Activated CD8-positive, alpha-beta memory T cell treated with anti-CD3 and anti-CD28 coated beads, Interleukin-2, amount 50 U/mL, for 1 hour (primary cell): ENCODE data around the gene SLC5A12.
"Not testable (repeated sequence)": the region's sequence is repeated elsewhere in the genome, so short reads cannot be mapped to it uniquely, and the experiment has no call there.

Experiments used
- DNase-seq: peaks from one replicate; pipeline ENCODE4 v3.0.0-alpha.2; 2020; ENCODE audit errors: extremely low read depth

Gene SLC5A12

GRCh38 chr11:26651916-26652315 lies 69.9 kb downstream of the SLC5A12 start:
- no peak for DNase-seq

- DNase-seq = no peak
These were observed 72.0 kb downstream of the SLC5A12 start for GRCh38 chr11:26649884-26650283.

- DNase-seq = not testable (repeated sequence)
These were observed 78.5 kb downstream of the SLC5A12 start for GRCh38 chr11:26643314-26643713.

- DNase-seq = no peak
These were observed 89.1 kb downstream of the SLC5A12 start for GRCh38 chr11:26632691-26633159.

DNA sequence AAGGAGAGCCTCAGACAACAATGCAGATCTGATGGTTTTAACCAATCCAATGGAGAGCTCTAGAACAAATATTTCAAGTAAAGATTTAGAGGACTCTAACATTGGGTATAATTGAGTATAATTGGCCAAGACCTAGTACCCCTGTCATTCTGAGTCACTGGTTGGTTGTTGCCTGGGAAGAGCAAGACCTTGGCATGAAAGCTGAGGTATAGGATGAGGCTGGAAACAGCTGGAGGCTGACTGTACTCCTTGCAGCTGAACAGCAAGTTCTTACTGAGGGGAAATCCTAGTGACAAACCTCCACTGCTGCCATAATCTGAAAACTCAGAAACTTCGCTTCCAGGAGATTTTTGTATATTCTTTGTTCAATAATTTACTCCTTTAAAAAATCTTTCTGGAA lies 95.5 kb downstream of the SLC5A12 start:
- no peak for DNase-seq

DNA sequence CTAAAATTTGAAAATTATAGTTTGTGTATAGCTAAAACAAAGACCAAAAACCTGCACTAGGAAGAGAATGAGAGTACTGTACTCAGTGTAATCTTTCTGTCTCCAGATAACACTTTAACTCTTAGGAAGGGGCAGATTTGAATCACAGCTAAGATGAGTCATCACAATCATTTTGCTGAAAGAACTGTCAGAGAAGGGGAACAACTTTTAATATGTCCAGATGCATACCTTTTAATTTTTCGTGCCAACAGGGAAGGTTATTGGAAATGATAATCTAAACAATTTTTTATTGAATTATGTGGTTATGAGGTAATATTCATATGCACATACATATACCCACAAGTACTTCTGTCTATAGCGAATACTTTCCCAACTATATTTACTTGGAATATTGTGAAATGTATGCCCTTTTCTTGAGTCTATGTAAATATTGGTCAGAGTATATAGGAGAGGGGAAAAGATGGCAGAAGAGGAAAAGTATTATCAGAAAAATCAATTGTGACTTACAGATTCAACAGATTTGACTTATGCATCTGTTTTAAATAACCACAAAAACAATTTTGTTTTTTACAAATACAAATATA lies 98.7 kb downstream of the SLC5A12 start:
- DNase-seq = no peak

- DNase-seq = no peak
These were observed 99.7 kb downstream of the SLC5A12 start for GRCh38 chr11:26622181-26622580.

GRCh38 chr11:26621132-26621531 lies 100.7 kb downstream of the SLC5A12 start:
- no peak for DNase-seq

- no peak for DNase-seq
These were observed 101.4 kb downstream of the SLC5A12 start for GRCh38 chr11:26620282-26621045.

DNA sequence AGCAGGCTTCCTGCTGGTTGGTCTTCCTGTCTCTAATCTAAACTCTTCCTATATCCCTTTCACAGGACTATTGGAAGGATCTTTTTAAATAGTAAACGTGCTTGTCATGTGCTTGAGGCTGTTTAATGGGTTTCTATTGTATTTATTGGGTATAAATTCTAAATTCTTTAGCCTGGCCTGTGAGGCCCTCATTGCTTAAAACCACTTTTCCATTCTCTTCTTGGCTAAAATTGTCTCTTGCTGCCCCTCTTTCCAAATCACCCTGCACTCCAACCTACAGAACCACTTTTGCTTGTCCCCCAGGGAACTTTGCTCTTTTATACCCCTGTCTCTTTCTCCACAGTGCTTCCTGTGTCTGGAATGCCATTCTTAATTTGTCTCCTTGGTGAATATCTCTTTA lies 103.4 kb downstream of the SLC5A12 start:
- DNase-seq = no peak
